HepG2 (cell line): ENCODE results near the gene AARS2. TPM values are rescaled to one million over a fixed set of nuclear protein-coding genes. Genes with fewer than 3 reads are reported as not detected.

ENCODE experiments used
- ATF4 ChIP-seq, 2 experiments: fragments of 450-650 bp in 1 of 2; sonication (generic) in 1 of 2; formaldehyde crosslinking; IDR thresholded peaks; 2 replicates each; pipeline versions ENCODE4 v1.5.0 to v1.8.0; 2020 to 2022; ENCODE audit warnings: mild to moderate bottlenecking in 1 of 2, missing genetic modification reagents in 1 of 2
- DRAP1 ChIP-seq: IDR thresholded peaks from 2 replicates; pipeline ENCODE4 v1.6.1; 2016; ENCODE audit warnings: missing genetic modification reagents, missing compliant biosample characterization
- FOXM1 ChIP-seq: sonication (generic); formaldehyde crosslinking; IDR thresholded peaks from 2 replicates; pipeline ENCODE4 v1.5.0; 2020; ENCODE audit warnings: missing genetic modification reagents
- HMGXB4 ChIP-seq, 2 experiments: sonication (generic) in 1 of 2; formaldehyde crosslinking in 1 of 2; IDR thresholded peaks; 2 replicates each; pipeline versions ENCODE4 v1.4.0 to v1.6.1; 2018 to 2020; ENCODE audit warnings: missing genetic modification reagents in 2 of 2, borderline replicate concordance in 1 of 2, low read depth in 1 of 2, mild to moderate bottlenecking in 1 of 2, missing biosample characterization in 1 of 2
- JUND ChIP-seq: sonication (generic); formaldehyde crosslinking; IDR thresholded peaks from 2 replicates; pipeline ENCODE4 v1.8.0; 2022; ENCODE audit warnings: mild to moderate bottlenecking, missing genetic modification reagents
- MATR3 ChIP-seq: sonication (generic); formaldehyde crosslinking; IDR thresholded peaks from 2 replicates; pipeline ENCODE4 v1.4.0; 2020; ENCODE audit warnings: missing genetic modification reagents
- MED1 ChIP-seq: sonication (generic); formaldehyde crosslinking; IDR thresholded peaks from 2 replicates; pipeline ENCODE4 v1.4.0; 2020; ENCODE audit warnings: missing genetic modification reagents
- NR2F2 ChIP-seq: IDR thresholded peaks from 2 replicates; pipeline ENCODE4 v1.6.1; 2012; ENCODE audit warnings: low read depth, inconsistent platforms, borderline replicate concordance
- PRDM4 ChIP-seq: sonication (generic); formaldehyde crosslinking; IDR thresholded peaks from 2 replicates; pipeline ENCODE4 v1.9.0; 2021; ENCODE audit warnings: missing genetic modification reagents, borderline replicate concordance
- SALL2 ChIP-seq: sonication (generic); formaldehyde crosslinking; IDR thresholded peaks from 2 replicates; pipeline ENCODE4 v1.8.1; 2023; ENCODE audit warnings: mild to moderate bottlenecking, missing genetic modification reagents, inconsistent platforms
- SIX1 ChIP-seq: sonication (generic); formaldehyde crosslinking; IDR thresholded peaks from 2 replicates; pipeline ENCODE4 v1.4.0; 2020; ENCODE audit warnings: missing genetic modification reagents, borderline replicate concordance
- TEAD3 ChIP-seq: optimal IDR thresholded peaks from 2 replicates; pipeline ENCODE3; 2016; ENCODE audit warnings: borderline replicate concordance
- ZGPAT ChIP-seq: IDR thresholded peaks from 2 replicates; pipeline ENCODE4 v1.6.1; 2016; ENCODE audit warnings: mild to moderate bottlenecking
- ZNF224 ChIP-seq: sonication (generic); formaldehyde crosslinking; IDR thresholded peaks from 2 replicates; pipeline ENCODE4 v1.5.0; 2020; ENCODE audit warnings: mild to moderate bottlenecking, missing genetic modification reagents
- ZNF33A ChIP-seq: sonication (generic); formaldehyde crosslinking; IDR thresholded peaks from 2 replicates; pipeline ENCODE4 v1.5.1; 2020; ENCODE audit warnings: missing genetic modification reagents, mild to moderate bottlenecking, moderate library complexity, borderline replicate concordance
- ZNF513 ChIP-seq: sonication (generic); formaldehyde crosslinking; conservative IDR thresholded peaks from 2 replicates; pipeline ENCODE4 v1.5.0; 2020; ENCODE audit warnings: missing genetic modification reagents
- ZNF605 ChIP-seq: sonication (generic); formaldehyde crosslinking; IDR thresholded peaks from 2 replicates; pipeline ENCODE4 v1.8.0; 2022; ENCODE audit warnings: mild to moderate bottlenecking, missing genetic modification reagents
- ZNF703 ChIP-seq: sonication (generic); formaldehyde crosslinking; IDR thresholded peaks from 2 replicates; pipeline ENCODE4 v1.5.1; 2020; ENCODE audit warnings: missing genetic modification reagents, mild to moderate bottlenecking, moderate library complexity, borderline replicate concordance
- ZNF724P ChIP-seq: sonication (generic); formaldehyde crosslinking; IDR thresholded peaks from 2 replicates; pipeline ENCODE4 v1.8.0; 2022; ENCODE audit warnings: missing genetic modification reagents, borderline replicate concordance
- ZNF746 ChIP-seq: sonication (generic); formaldehyde crosslinking; IDR thresholded peaks from 2 replicates; pipeline ENCODE4 v1.8.0; 2022; ENCODE audit warnings: mild to moderate bottlenecking, missing genetic modification reagents
- polyA plus RNA-seq, 8 experiments: library from polyadenylated mRNA; depleted of rRNA in 3 of 8; stranded (reverse) in 7 of 8; unstranded in 1 of 8; fragments of >200 nt; fragmentation: Illumina TruSeq in 4 of 8; extraction: Trizol in 4 of 8; gene quantifications; 2 replicates each; pipeline versions ENCODE4 v1.2.1 to v1.2.3, GENCODE V29; 2011 to 2016; ENCODE audit warnings: low read depth in 4 of 8, missing spikeins in 1 of 8, mixed read lengths in 1 of 8; ENCODE audit not compliant: insufficient read depth in 1 of 8
- total RNA-seq, 5 experiments: library from RNA; depleted of rRNA; stranded (reverse); fragments of >200 nt; fragmentation: Illumina TruSeq; extraction: Trizol; gene quantifications; 2 replicates each; pipeline ENCODE4 v1.2.3, GENCODE V29; 2016; ENCODE audit warnings: low read depth in 1 of 5

The AARS2 gene
- total and polyA plus RNA-seq, 2 of the 13 experiments (the other 11 are each of a cell fraction or from before 2014, with no cell fraction given) = 7.5 to 24.1 TPM

- TF ChIP-seq ZGPAT (CRISPR knock-in tag) = no peak
- no peak for TF ChIP-seq ZNF513 (CRISPR knock-in tag)
- TF ChIP-seq SIX1 = no peak
- no peak for TF ChIP-seq DRAP1
- 0 out of 4 replicates have a peak, but pooled peaks of 1 of the 2 experiments have one; percentile 42 for TF ChIP-seq HMGXB4 (CRISPR knock-in tag; IDR thresholded peaks at IDR 0.05; ENCODE audit: borderline replicate concordance in 1 of 2, low read depth in 1 of 2)
- peak; percentile 35; the same call in 1 of the 2 replicates for TF ChIP-seq MED1 (CRISPR knock-in tag)
- TF ChIP-seq MATR3 (CRISPR knock-in tag) = no peak
- 0 out of 2 replicates have a peak, but pooled peaks have one; percentile 11 for TF ChIP-seq ZNF724P
- no peak for TF ChIP-seq JUND (CRISPR knock-in tag)
- TF ChIP-seq ZNF605 (CRISPR knock-in tag) = 0 out of 2 replicates have a peak, but pooled peaks have one; percentile 53
- no peak for TF ChIP-seq ZNF224 (CRISPR knock-in tag)
- TF ChIP-seq ZNF746 (CRISPR knock-in tag) = no peak
- no peak for TF ChIP-seq PRDM4 (CRISPR knock-in tag)
- no peak for TF ChIP-seq SALL2 (CRISPR knock-in tag)
- TF ChIP-seq ZNF703 (CRISPR knock-in tag) = no peak
- TF ChIP-seq NR2F2 = no peak
- no peak for TF ChIP-seq ATF4 (CRISPR knock-in tag; IDR thresholded peaks at IDR 0.05)
- TF ChIP-seq FOXM1 (CRISPR knock-in tag) = no peak
- no peak for TF ChIP-seq ZNF33A (CRISPR knock-in tag)
- TF ChIP-seq TEAD3 = peak; percentile 79
Observed at GRCh38 chr6:44263354-44264100, 49.6 kb downstream of the AARS2 start (continued).
